Measurements from ENCODE around the gene CSMD2.

DNA sequence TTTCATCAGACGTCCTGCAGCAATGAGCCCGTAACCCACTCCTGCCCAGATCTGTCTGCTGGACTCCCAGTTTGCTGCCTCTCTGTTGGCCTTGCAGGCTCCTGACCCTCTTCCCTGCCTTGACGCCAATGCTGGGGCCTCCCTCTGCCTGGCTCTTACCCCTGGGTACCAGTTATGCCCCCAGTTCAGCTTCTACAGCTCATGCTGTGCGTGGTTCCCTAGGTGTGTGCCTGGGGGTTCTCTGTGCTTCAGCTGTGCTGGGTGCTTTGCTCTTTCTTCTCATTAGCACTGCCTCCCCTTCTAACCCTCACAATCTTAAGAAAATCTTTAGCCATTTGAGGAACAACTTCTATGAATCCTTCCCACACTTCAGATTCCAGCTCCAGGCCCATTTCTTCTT is 541.2 kb downstream of the CSMD2 start:
- TF ChIP-seq, protein P1, sequence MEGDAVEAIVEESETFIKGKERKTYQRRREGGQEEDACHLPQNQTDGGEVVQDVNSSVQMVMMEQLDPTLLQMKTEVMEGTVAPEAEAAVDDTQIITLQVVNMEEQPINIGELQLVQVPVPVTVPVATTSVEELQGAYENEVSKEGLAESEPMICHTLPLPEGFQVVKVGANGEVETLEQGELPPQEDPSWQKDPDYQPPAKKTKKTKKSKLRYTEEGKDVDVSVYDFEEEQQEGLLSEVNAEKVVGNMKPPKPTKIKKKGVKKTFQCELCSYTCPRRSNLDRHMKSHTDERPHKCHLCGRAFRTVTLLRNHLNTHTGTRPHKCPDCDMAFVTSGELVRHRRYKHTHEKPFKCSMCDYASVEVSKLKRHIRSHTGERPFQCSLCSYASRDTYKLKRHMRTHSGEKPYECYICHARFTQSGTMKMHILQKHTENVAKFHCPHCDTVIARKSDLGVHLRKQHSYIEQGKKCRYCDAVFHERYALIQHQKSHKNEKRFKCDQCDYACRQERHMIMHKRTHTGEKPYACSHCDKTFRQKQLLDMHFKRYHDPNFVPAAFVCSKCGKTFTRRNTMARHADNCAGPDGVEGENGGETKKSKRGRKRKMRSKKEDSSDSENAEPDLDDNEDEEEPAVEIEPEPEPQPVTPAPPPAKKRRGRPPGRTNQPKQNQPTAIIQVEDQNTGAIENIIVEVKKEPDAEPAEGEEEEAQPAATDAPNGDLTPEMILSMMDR (IDR thresholded peaks at IDR 0.05; ENCODE audit: insufficient read depth, low read length, poor library complexity, severe bottlenecking), result no peak
- TF ChIP-seq EZH2phosphoT487 (conservative IDR thresholded peaks at IDR 0.05; ENCODE audit: low read length), result no peak
